Common myeloid progenitor, CD34-positive (primary cell): ENCODE data around the gene CABLES1.
"Not testable (repeated sequence)": the region's sequence is repeated elsewhere in the genome, so short reads cannot be mapped to it uniquely, and the experiment has no call there.

Experiments used
- CTCF ChIA-PET: fragments of 350-600 bp; sonication (Branson Sonifier 250); formaldehyde crosslinking; loops from one replicate; lab custom pipeline; 2021; ENCODE audit warnings: antibody characterized with exemption; lab: Charles Lee
- POLR2A ChIA-PET: fragments of 350-600 bp; sonication (Branson Sonifier 250); formaldehyde crosslinking; loops from one replicate; lab custom pipeline; 2021; ENCODE audit warnings: antibody characterized with exemption; lab: Charles Lee
- DNase-seq, 3 donors: peaks; one replicate each; pipeline versions ENCODE4 v3.0.0 to v3.0.0-alpha.2; 2013
- H3K27ac ChIP-seq, 2 experiments: 1 replicate in 1 of 2; 2 replicates in 1 of 2; pipeline ENCODE4 v1.7.0; 2013; ENCODE audit warnings: inconsistent platforms in 2 of 2, low read length in 2 of 2, mild to moderate bottlenecking in 2 of 2, low read depth in 1 of 2, moderate library complexity in 1 of 2; ENCODE audit not compliant: severe bottlenecking in 2 of 2, insufficient read depth in 1 of 2, poor library complexity in 1 of 2
- H3K27me3 ChIP-seq, 5 experiments: replicated peaks in 2 of 5; 1 replicate in 3 of 5; 2 replicates in 2 of 5; pipeline versions ENCODE4 v1.6.1 to v1.7.0; 2013; ENCODE audit warnings: low read length in 4 of 5, mild to moderate bottlenecking in 2 of 5, moderate library complexity in 2 of 5, inconsistent platforms in 1 of 5; ENCODE audit not compliant: insufficient read depth in 5 of 5, control insufficient read depth in 4 of 5
- H3K36me3 ChIP-seq, 4 experiments: 1 replicate in 2 of 4; 2 replicates in 2 of 4; pipeline versions ENCODE4 v1.6.1 to v1.7.0; 2013; ENCODE audit warnings: low read length in 3 of 4, control low read depth in 1 of 4, mild to moderate bottlenecking in 1 of 4; ENCODE audit not compliant: control insufficient read depth in 4 of 4, insufficient read depth in 4 of 4
- H3K4me1 ChIP-seq, 4 experiments: 1 replicate in 3 of 4; 2 replicates in 1 of 4; pipeline versions ENCODE4 v1.6.1 to v1.7.1; 2013; ENCODE audit warnings: low read length in 3 of 4, mild to moderate bottlenecking in 3 of 4, control low read depth in 1 of 4, inconsistent platforms in 1 of 4, moderate library complexity in 1 of 4; ENCODE audit not compliant: control insufficient read depth in 4 of 4, insufficient read depth in 4 of 4; ENCODE audit errors: control extremely low read depth in 1 of 4
- H3K4me3 ChIP-seq, 7 experiments: 1 replicate in 4 of 7; 2 replicates in 3 of 7; pipeline versions ENCODE4 v1.5.1 to v1.7.0; 2013; ENCODE audit warnings: mild to moderate bottlenecking in 7 of 7, low read length in 6 of 7, moderate library complexity in 6 of 7, inconsistent platforms in 2 of 7, low read depth in 2 of 7, control low read depth in 1 of 7; ENCODE audit not compliant: insufficient read depth in 4 of 7, control insufficient read depth in 1 of 7; ENCODE audit errors: extremely low read depth in 1 of 7
- H3K9me3 ChIP-seq, 5 experiments: 1 replicate in 4 of 5; 2 replicates in 1 of 5; pipeline versions ENCODE4 v1.6.1 to v1.7.1; 2013; ENCODE audit warnings: low read length in 4 of 5, mild to moderate bottlenecking in 2 of 5, inconsistent platforms in 1 of 5, low read depth in 1 of 5, moderate library complexity in 1 of 5; ENCODE audit not compliant: control insufficient read depth in 4 of 5, insufficient read depth in 2 of 5; ENCODE audit errors: control extremely low read depth in 1 of 5
- WGBS: methylation state at CpG from one replicate; pipeline ENCODE4 v1.1.5; 2013; ENCODE audit not compliant: insufficient coverage; 5-methylcytosine and 5-hydroxymethylcytosine counted together

The CABLES1 gene

DNA sequence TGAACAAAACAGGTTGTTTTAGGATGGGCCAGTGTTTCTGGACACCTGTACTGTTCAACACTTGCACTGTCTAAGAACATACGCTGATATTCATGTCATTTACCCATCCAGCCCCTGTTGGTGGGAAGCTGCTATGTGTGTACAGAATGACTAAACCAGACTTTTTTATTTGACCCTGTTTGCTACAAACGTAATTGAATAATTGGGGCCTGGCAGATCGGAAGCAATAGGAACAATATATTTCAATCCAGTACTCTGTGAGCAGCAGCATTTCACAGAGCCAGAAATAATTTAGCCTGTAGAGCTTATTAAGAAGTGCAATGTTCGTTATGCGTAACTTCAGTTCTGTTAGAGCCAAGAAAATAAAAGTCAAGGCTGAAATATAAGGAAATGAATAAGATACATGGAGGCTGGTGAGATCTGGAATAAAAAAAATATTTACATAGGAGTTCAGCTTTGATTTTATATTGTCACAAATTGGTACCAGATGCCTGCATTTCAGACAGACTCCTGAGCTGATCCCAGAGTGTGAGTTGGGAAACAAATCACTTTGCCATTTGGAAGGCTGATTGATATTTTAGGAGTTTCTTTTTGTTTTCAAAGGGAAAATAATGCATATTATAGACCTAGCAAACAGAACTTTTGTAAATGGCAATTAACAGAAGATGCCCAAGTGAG, 19.7 kb downstream of the CABLES1 start:
- no peaks in the 10 kb centered on the region for H3K4me1 ChIP-seq
- H3K36me3 ChIP-seq = peaks cover 0 to 2% (median under 1%) of the 10 kb centered on the region in 4 experiments
- ChIA-PET POLR2A (no interaction called here), CTCF (interaction anchor here (1.3 to 1.8 kb wide), 3 partner anchors 12 to 20 kb away, joined by 3 to 5 read pairs (median 3); no protein-coding TSS in a partner anchor)
- whole genome bisulfite sequencing = 97% methylated on average over 4 of the region's 5 CpGs
- H3K9me3 ChIP-seq = no peaks in the 10 kb centered on the region
- no peak overlapping the region for H3K27ac ChIP-seq
- H3K27me3 ChIP-seq = no peaks in the 10 kb centered on the region
- no peak for DNase-seq
- no peak overlapping the region for H3K4me3 ChIP-seq

DNA sequence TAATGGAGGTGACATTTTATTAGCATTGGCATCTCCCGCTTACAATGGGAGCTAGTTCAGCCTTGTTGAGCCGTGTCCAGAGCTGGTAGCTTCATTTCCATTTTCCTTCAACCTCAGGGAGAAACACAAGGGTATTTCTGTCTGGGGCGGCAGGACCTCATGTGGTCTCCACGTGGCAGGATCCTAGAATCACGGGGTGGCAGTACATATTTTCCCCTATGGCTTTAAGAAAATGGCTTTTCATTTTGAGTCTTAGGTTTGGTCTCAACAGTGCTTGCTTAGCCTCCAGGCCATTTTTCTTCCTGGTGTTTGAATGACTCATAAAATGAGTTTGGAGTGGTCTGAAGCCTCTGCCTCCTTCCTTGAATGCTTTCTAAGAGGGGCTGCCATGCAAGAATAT, 20.3 kb downstream of the CABLES1 start:
- ChIA-PET CTCF (interaction anchor here (0.8 to 1.8 kb wide), 5 partner anchors 10 to 25 kb away, joined by 3 to 5 read pairs (median 3); no protein-coding TSS in a partner anchor), POLR2A (no interaction called here)
- peaks cover 0 to 3% (median 0%) of the 10 kb centered on the region in 4 experiments for H3K4me1 ChIP-seq
- no peak overlapping the region for H3K4me3 ChIP-seq
- H3K36me3 ChIP-seq = peaks cover 0 to 2% (median 0%) of the 10 kb centered on the region in 4 experiments
- no peaks in the 10 kb centered on the region for H3K9me3 ChIP-seq
- DNase-seq = no peak
- H3K27ac ChIP-seq = no peak overlapping the region
- H3K27me3 ChIP-seq = no peaks in the 10 kb centered on the region
- WGBS = 100% methylated on average over 5 of the region's 5 CpGs

DNA sequence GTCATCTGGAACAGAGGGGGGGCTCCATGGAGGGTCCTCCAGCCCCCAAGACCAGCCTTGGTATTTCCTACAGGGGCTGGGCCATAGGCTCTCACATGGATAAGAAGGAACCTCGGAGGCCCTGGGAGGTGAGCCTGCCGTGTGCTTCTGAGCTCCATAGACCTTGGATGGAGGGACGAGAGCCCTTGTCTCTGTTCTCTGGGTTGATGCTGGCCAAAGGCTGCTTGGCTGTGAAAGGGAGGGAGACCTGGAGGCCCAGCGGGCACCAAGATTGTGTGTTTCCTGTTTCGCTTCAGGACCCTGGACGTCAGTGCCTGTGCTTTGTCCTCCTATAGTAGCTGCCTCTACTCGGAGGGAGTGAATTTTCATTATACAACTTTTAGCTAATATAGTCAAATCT, 20.8 kb downstream of the CABLES1 start:
- Histone ChIP-seq H3K27me3 (no peaks in the 10 kb centered on the region), H3K4me3 (no peak overlapping the region), H3K9me3 (no peaks in the 10 kb centered on the region), H3K27ac (no peak overlapping the region), H3K4me1 (peaks cover 0 to 3% (median 0%) of the 10 kb centered on the region in 4 experiments), H3K36me3 (peaks cover 0 to 2% (median 0%) of the 10 kb centered on the region in 4 experiments)
- POLR2A ChIA-PET = no interaction called here
- CTCF ChIA-PET = interaction anchor here (0.8 to 1.8 kb wide), 5 partner anchors 10 to 26 kb away, joined by 3 to 5 read pairs (median 3); no protein-coding TSS in a partner anchor
- DNase-seq = no peak
- WGBS = 100% methylated on average over 3 of the region's 7 CpGs

DNA sequence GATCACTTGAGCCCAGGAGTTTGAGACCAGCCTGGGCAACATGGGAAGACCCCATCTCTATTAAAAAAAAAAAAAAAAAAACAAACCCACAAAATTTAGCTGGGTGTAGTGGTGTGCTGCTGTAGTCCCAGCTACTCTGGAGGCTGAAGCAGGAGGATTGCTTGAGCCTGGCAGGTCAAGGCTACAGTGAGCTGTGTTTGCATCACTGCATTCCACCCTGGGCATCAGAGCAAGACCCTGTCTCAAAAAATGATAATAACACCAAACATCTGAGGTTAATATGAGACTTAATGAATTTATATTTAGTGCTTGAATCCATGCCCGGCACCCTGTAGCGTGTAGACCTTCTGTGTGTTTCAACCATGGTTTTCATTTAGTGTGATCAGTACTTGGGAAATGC, 22.8 kb downstream of the CABLES1 start:
- H3K36me3 ChIP-seq = peaks cover 0 to 3% (median under 1%) of the 10 kb centered on the region in 4 experiments
- no peaks in the 10 kb centered on the region for H3K27me3 ChIP-seq
- no peak overlapping the region for H3K4me3 ChIP-seq
- ChIA-PET POLR2A (no interaction called here), CTCF (interaction anchor here (0.9 to 1.6 kb wide), 3 partner anchors 9 to 12 kb away, joined by 3 to 6 read pairs (median 4); no protein-coding TSS in a partner anchor)
- H3K4me1 ChIP-seq = peaks cover 0 to 3% (median 0%) of the 10 kb centered on the region in 4 experiments
- H3K9me3 ChIP-seq = no peaks in the 10 kb centered on the region
- H3K27ac ChIP-seq = no peak overlapping the region
- 100% methylated on average over 2 of the region's 2 CpGs for WGBS
- no peak for DNase-seq

DNA sequence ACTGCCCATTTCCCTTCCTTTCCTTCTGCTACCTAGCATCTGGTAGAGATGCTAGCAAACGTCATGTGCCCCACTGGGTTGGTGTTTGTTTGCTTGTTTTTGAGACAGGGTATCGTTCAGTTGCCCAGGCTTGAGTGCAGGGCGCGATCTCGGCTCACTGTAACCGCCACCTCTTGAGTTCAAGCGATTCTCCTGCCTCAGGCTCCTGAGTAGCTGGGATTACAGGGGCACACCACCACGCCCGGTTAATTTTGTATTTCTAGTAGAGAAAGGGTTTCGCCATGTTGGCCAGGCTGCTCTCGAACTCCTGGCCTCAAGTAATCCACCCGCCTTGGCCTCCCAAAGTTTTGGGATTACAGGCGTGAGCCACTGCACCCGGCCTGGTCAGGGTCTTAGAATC, 23.6 kb downstream of the CABLES1 start:
- CTCF ChIA-PET = interaction anchor here (0.9 to 1.4 kb wide), 3 partner anchors 11 to 28 kb away, joined by 3 to 4 read pairs (median 3); no protein-coding TSS in a partner anchor
- POLR2A ChIA-PET = interaction anchor here (0.7 kb wide), 1 partner anchor 24 kb away, joined by 3 read pairs; no protein-coding TSS in a partner anchor
- not testable (repeated sequence) for H3K9me3 ChIP-seq, H3K27me3 ChIP-seq, H3K4me1 ChIP-seq, H3K4me3 ChIP-seq, DNase-seq, H3K27ac ChIP-seq, H3K36me3 ChIP-seq
- 96% methylated on average over 13 of the region's 14 CpGs for WGBS

DNA sequence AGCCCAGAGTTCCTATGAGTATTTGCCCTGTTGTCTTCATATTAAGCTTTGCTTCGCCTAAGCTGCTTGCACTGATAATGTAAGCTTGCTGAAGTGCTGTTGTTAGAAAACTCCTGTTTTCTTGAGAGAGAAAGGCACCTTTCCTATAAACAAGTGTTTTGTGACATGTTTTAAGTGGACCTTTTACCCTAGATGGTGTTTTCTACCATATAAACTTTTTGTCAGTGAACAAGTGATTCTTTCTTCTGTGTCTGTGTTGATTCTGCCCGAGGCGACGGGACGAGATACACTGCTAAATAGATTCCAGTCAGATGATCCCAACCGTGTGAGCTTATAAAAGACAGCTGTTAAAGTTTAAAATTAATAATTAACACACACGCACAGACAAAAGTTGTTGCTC, 24.1 kb downstream of the CABLES1 start:
- H3K27me3 ChIP-seq = no peaks in the 10 kb centered on the region
- ChIA-PET POLR2A (interaction anchor here (0.6 to 0.7 kb wide), 2 partner anchors 25 to 157 kb away, joined by 3 to 4 read pairs; no protein-coding TSS in a partner anchor), CTCF (interaction anchor here (0.9 to 1.4 kb wide), 3 partner anchors 10 to 29 kb away, joined by 3 to 4 read pairs (median 3); no protein-coding TSS in a partner anchor)
- H3K9me3 ChIP-seq = no peaks in the 10 kb centered on the region
- no peak overlapping the region for H3K4me3 ChIP-seq
- H3K4me1 ChIP-seq = peaks cover 0 to 3% (median 0%) of the 10 kb centered on the region in 4 experiments
- 100% methylated on average over 1 of the region's 7 CpGs for WGBS
- DNase-seq = no peak
- H3K36me3 ChIP-seq = peaks cover 0 to 3% (median 0%) of the 10 kb centered on the region in 4 experiments
- H3K27ac ChIP-seq = no peak overlapping the region

DNA sequence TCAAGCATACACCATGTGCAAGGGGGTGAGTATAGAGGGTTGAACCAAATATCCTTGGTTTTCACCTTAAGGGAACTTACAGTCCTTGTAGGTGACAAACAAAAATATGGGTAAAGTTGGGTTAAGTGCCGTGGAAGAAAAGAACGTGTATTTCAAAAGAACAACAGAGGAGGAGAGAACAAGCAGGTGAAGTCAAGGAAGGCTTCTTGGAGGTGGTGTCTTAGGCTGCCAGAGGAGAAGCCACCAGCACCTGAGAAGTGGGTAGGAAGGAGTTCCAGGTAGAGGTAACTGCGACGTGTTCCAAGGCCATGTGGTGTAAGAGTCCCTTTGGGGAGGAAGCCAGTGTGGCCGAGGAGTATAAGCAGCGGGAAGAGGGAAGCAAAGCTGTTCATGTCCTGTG, 27.2 kb downstream of the CABLES1 start:
- no peak for DNase-seq
- H3K4me3 ChIP-seq = no peak overlapping the region
- H3K9me3 ChIP-seq = no peaks in the 10 kb centered on the region
- 97% methylated on average over 6 of the region's 6 CpGs for WGBS
- ChIA-PET POLR2A (no interaction called here), CTCF (interaction anchor here (2.7 kb wide), 1 partner anchor 15 kb away, joined by 12 read pairs; no protein-coding TSS in a partner anchor)
- H3K27me3 ChIP-seq = no peaks in the 10 kb centered on the region
- H3K27ac ChIP-seq = no peak overlapping the region
- H3K4me1 ChIP-seq = peaks cover 0 to 3% (median 0%) of the 10 kb centered on the region in 4 experiments
- peaks cover 0 to 6% (median 2%) of the 10 kb centered on the region in 4 experiments for H3K36me3 ChIP-seq
